Thoracic aorta (tissue), 2 donors: Measurements from ENCODE around the gene MKNK1. TPM values are rescaled to one million over a fixed set of nuclear protein-coding genes. Genes with fewer than 3 reads are reported as not detected.

Source experiments
- ATAC-seq: fragments of 150-250 bp; one replicate; pipeline ENCODE4 v1.8.0; 2017; ENCODE audit warnings: low read depth; ENCODE audit not compliant: insufficient number of reproducible peaks, low FRiP score
- DNase-seq: peaks from one replicate; pipeline ENCODE4 v3.0.0-alpha.2; 2020; ENCODE audit warnings: low spot score
- H3K27ac ChIP-seq, 2 donors: fragments of 200-600 bp; sonication (generic); 1 replicate in 1 of 2; 2 replicates in 1 of 2; pipeline ENCODE4 v1.5.1; 2016; ENCODE audit warnings: mild to moderate bottlenecking in 2 of 2, moderate library complexity in 2 of 2
- H3K27me3 ChIP-seq: fragments of 200-600 bp; sonication (generic); replicated peaks from 2 replicates; pipeline ENCODE4 v1.6.0; 2016; ENCODE audit warnings: mild to moderate bottlenecking; ENCODE audit not compliant: insufficient read depth
- H3K36me3 ChIP-seq: fragments of 200-600 bp; sonication (generic); one replicate; pipeline ENCODE4 v1.5.1; 2016
- H3K4me1 ChIP-seq, 2 donors: fragments of 200-600 bp; sonication (generic); 1 replicate in 1 of 2; 2 replicates in 1 of 2; pipeline versions ENCODE4 v1.5.1 to v1.6.0; 2016; ENCODE audit warnings: low read depth in 2 of 2, mild to moderate bottlenecking in 1 of 2; ENCODE audit not compliant: control insufficient read depth in 1 of 2
- H3K4me3 ChIP-seq: fragments of 200-600 bp; sonication (generic); 2 replicates; pipeline ENCODE4 v1.5.1; 2016; ENCODE audit warnings: mild to moderate bottlenecking
- H3K9me3 ChIP-seq: fragments of 200-600 bp; sonication (generic); 2 replicates; pipeline ENCODE4 v1.5.1; 2016
- CTCF ChIP-seq: fragments of 200-600 bp; sonication (generic); IDR thresholded peaks from one replicate; pipeline ENCODE4 v1.5.1; 2019; ENCODE audit warnings: antibody characterized with exemption
- total RNA-seq, 2 donors: library from RNA; depleted of rRNA; stranded (reverse); fragments of >200 nt; gene quantifications; one replicate each; pipeline versions ENCODE4 v1.1.0 to v1.2.3, GENCODE V29; 2016

Gene MKNK1
- total RNA-seq, 2 donors from 2014 or later: 95.9 to 118 TPM

- H3K9me3 ChIP-seq: no peaks in the 10 kb centered on the region
- H3K4me1 ChIP-seq: no peaks in the 10 kb centered on the region
- ATAC-seq (no peak), DNase-seq (no peak)
- no peak overlapping the region for H3K4me3 ChIP-seq
- H3K27me3 ChIP-seq: no peaks in the 10 kb centered on the region
- no peak for TF ChIP-seq CTCF
- peaks cover 12% of the 10 kb centered on the region for H3K36me3 ChIP-seq
- H3K27ac ChIP-seq: no peak overlapping the region
Measured at GRCh38 chr1:46554597-46555381, 49.3 kb downstream of the MKNK1 start.

- Histone ChIP-seq H3K4me3 (no peak overlapping the region), H3K4me1 (no peaks in the 10 kb centered on the region), H3K27me3 (no peaks in the 10 kb centered on the region), H3K27ac (no peak overlapping the region), H3K36me3 (peaks cover 12% of the 10 kb centered on the region), H3K9me3 (no peaks in the 10 kb centered on the region)
- no peak for DNase-seq
- no peak for TF ChIP-seq CTCF
- ATAC-seq: no peak
Measured at GRCh38 chr1:46554236-46554596, 49.9 kb downstream of the MKNK1 start.

GRCh38 chr1:46553506-46553905 is 50.6 kb downstream of the MKNK1 start:
- Histone ChIP-seq H3K27me3 (no peaks in the 10 kb centered on the region), H3K36me3 (peaks cover 7% of the 10 kb centered on the region), H3K4me1 (no peaks in the 10 kb centered on the region), H3K27ac (no peak overlapping the region), H3K9me3 (no peaks in the 10 kb centered on the region), H3K4me3 (no peak overlapping the region)
- TF ChIP-seq CTCF: no peak
- DNase-seq (no peak), ATAC-seq (no peak)

- Histone ChIP-seq H3K36me3 (no peaks in the 10 kb centered on the region), H3K27me3 (no peaks in the 10 kb centered on the region), H3K4me1 (no peaks in the 10 kb centered on the region), H3K9me3 (no peaks in the 10 kb centered on the region), H3K4me3 (no peak overlapping the region), H3K27ac (no peak overlapping the region)
- DNase-seq (no peak), ATAC-seq (no peak)
- no peak for TF ChIP-seq CTCF
Measured at GRCh38 chr1:46552357-46553237, 51.5 kb downstream of the MKNK1 start.

GRCh38 chr1:46551597-46552095 is 52.4 kb downstream of the MKNK1 start, which contains the start of gene KNCN:
Gene KNCN, minus strand, starts transcription at chr1:46551647. Its CDS starts 432 bp downstream, at chr1:46551215.
- ATAC-seq: no peak
- no peak for TF ChIP-seq CTCF

More at GRCh38 chr1:46551597-46552095, 52.4 kb downstream of the MKNK1 start, which contains the start of gene KNCN:
- Histone ChIP-seq H3K36me3 (no peaks in the 10 kb centered on the region), H3K27me3 (no peaks in the 10 kb centered on the region), H3K27ac (no peak within 1 kb of the TSS), H3K4me3 (no peak within 1 kb of the TSS), H3K4me1 (no peaks in the 10 kb centered on the region), H3K9me3 (no peaks in the 10 kb centered on the region)
- no peak for DNase-seq
